NCI-H510A (cell line): ENCODE data around the gene GRAMD2B.
"Not testable (repeated sequence)": the region's sequence is repeated elsewhere in the genome, so short reads cannot be mapped to it uniquely, and the experiment has no call there.

Source experiments
- DNase-seq: peaks from one replicate; lab custom pipeline; 2025; lab: John Stamatoyannopoulos, UW

Gene GRAMD2B

DNA sequence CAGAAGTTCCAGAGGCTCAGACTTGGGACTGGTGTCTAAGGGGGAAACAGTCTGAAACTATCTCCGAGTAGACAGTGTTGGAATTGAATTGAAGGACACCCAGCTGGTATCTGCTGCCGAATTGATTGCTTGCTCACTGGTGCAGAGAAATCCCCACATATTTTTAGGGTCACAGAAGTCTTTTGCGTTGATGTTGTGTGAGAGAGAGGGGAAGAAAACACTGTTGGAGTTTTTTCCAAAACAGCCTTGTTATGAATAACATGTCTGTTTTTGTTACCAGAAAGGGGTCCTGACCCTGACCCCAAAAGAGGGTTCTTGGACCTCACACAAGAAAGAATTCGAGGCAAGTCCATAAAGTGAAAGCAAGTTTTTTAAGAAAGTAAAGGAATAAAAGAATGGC is 90.5 kb downstream of the GRAMD2B start:
- no peak for DNase-seq

- DNase-seq = no peak
Observed at GRCh38 chr5:126514131-126514557, 90.9 kb downstream of the GRAMD2B start.

GRCh38 chr5:126514558-126515141 is 91.4 kb downstream of the GRAMD2B start:
- DNase-seq = no peak

GRCh38 chr5:126515337-126515736 is 92.1 kb downstream of the GRAMD2B start:
- DNase-seq = no peak

GRCh38 chr5:126516133-126516532 is 92.9 kb downstream of the GRAMD2B start:
- no peak for DNase-seq

- no peak for DNase-seq
Observed at GRCh38 chr5:126516852-126517251, 93.6 kb downstream of the GRAMD2B start.

GRCh38 chr5:126519223-126519622 is 96.0 kb downstream of the GRAMD2B start:
- not testable (repeated sequence) for DNase-seq

DNA sequence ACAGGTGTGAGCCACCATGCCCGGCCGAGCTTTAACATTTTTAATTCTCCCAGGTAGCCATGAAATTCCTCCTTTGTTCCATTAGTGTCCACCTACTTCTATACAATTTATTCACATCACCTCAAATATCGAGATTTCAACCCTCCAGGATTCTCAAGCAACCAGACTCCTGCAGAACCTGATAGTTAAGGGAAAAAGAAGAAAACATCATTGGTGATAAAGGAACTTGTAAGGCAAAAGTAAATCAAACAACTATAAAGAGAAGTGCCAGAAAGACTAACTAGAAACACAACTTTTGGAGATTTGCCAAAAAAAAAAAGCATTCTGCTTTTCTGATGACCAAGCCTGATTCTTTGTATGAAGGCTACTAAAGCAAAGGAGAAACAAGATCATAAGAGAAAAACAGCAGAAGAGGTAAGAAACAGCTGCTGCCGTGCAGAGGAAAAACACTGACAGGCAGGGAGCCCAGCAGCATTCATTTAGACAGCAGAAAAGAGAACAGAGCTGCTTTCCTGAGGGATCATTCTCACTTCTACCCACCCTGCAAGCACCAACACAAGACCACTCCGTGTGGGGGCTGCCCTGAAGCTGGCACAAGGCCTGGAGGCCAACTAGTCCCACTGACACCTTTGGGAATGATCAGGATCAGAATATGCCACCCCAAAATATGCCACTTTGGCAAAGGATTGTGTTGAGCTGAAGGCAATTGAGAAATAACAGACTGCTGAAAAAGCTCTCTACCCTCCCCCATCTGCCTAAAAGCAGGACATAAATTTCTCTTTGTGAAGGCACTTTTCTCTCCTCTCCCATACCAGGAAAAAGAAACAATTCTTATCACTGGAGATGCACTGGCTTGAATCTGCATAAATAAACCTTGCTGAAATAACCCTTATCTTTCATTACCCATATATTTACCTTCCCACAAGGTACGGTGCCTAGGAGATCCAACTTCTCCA is 96.7 kb downstream of the GRAMD2B start:
- no peak for DNase-seq

DNA sequence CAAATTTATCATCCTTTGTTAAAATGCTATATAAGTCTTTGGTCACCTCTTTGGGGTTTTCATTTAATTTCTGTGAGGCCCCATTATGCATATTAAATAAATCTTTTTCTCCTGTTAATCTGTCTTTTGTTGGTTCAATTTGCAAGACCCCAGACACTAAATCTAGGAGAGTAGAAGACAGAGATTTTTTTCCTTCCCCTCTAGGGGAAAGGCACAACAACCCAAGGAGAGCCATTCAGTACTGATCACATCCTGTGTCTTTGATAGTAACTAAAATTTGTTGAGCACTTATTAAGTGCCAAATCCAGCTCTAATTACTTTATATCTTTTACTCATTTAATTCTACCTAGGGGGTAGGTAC is 97.4 kb downstream of the GRAMD2B start:
- DNase-seq = no peak

DNA sequence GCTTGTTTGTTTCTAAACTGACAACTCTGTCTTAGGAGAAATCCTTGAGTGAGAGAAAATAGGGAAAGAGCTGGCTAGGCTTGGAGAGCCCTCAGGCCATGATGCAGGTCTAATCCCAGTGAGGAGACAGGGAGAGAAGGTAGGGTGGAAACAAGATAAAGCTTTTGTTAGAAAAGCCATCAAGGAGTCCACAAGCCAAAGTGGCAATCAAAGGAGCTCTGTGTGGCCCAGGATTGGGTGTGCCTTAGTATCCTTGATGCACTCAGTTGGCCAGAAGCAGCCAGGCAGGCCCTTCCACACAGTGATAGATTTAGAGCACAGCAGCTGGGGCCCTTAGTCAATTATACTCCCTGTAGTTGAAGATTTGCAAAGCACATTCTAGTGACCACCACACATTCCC is 97.9 kb downstream of the GRAMD2B start:
- DNase-seq = no peak

DNA sequence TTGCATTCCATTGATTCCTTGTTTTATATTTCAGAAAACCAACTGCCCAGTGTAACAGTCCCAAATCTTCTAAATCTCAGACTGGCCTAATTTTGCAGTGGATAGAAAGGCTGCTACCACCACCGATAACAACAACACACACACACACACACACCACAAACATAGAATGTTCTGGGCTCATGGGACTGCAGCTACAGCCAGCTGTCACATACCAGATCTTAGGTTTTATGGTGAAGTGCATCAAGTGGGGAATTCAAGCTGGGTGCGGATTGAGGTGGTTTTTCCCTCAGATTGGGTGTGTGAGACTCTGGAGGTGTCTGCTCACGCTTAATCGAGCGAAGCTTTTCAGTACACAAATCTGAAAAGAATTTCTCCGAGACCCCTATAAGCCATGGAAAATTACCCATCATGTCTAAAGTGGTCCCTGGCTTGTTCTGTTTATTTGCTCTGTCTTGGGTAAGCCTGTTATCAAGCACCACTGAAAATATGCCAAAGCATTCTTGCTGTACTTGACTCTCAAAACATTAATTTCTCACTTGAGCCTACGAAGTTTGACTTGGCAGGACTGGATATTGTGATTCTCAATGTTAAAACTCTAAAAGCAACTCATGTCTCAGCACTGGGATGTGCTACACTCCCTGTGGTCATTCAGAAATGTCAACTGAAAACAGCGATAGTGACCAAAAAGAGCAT is 100.8 kb downstream of the GRAMD2B start:
- DNase-seq = no peak

DNA sequence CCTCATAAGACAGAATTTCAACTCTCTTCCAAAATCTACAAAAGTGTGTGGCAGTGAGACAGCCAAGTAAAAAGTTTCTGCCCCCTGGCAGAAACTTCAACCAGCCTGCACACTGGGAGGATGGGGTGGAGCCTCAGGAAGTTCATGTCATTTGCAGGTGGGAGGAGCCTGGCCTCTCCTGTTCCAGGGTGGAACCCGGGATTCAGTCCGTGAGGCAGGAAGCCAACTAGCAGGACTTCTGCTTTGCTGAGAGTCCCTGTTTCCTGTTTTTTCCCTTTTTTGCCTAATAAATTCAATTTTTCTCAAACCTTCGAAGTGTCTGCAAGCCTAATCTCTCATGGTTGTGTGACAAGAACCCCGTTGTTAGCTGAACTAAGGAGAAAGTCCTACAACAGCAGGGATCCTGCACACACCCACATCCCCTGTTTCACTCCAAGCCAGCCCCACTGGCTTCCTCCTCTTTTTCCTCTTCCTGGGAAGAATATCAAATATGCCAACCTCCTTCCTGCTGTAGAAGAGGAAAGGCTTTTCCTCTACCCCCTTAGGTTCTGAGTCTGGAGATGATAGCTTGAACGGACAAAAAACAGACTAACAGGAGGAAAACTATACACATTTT is 102.5 kb downstream of the GRAMD2B start:
- DNase-seq = no peak

GRCh38 chr5:126526493-126526892 is 103.3 kb downstream of the GRAMD2B start:
- no peak for DNase-seq

- DNase-seq = no peak
Observed at GRCh38 chr5:126527158-126527557, 103.9 kb downstream of the GRAMD2B start.

DNA sequence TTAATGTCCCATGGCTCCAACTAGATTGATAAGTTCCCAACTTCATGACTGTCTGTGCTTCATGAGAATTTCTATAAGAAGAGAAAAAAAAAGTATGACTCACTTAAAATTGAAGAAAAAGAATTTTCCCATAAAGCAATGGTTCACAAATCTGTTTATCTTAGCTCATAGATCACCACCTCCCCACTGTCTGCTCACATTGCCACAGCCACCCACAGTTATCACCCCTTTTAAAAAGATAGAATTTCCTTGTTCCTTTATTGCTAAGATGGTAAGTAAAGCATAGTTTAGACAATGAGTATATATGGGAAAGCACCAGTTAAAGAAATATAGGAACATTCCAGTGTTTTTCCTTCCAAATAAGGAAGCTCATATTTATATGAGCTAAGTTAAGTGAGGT is 104.7 kb downstream of the GRAMD2B start:
- DNase-seq = no peak

DNA sequence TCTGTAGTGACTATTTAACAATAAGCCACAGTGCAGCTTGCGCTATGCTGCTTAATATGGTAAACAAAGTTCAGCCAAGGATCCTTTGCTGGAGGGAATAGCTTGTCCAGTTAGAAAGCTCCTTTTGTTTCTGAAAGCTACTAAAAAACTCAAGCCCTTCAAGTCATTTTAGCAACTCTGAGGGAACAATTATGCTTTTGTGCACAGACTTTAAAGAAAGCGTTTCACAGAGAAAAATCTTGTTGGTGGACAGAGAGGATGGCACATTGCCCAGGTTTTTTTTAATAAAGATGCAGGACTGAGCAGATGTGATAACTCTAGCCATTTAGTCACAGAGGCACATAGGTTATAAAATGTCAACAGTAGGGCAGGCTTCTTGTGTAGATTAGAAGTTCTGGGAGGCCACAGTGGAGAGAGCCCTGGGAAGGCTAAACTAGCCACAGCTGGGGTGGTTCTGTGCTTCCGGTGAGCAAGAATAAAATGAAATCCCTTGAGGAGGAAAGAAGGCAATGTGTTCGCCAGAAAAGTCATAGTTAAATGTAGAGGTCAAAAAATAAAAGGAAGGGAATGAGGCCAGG is 108.4 kb downstream of the GRAMD2B start:
- DNase-seq = no peak

GRCh38 chr5:126534553-126534952 is 111.3 kb downstream of the GRAMD2B start:
- DNase-seq = no peak

DNA sequence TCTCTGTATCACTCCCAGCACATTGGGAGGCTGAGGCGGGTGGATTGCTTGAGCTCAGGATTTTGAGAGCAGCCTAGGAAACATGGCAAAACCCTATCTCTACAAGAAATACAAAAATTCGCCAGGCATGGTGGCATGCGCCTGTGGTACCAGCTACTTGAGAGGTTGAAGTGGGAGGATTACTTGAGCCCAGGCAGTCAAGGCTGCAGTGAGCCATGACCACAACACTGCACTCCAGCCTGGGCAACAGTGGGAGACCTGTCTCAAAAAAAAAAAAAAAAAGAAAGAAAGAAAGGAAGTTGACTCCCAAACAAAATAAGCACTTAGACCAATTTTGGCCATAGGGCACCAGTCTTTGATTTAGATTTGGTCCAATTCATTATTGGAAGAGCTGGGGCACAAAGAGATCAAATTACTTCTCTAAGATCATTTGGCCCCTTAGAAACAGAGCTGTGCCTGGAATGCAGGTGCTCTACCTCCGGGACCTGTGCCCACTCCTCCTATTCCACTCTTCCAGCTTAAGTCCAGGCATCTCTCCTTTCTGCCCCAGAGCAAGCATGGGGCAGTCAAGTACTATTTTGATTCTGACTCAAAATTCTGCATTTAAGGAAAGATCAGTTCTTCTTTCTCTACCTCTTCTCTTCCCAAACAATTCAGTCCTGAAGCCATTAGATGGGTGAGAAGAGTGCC is 112.8 kb downstream of the GRAMD2B start:
- no peak for DNase-seq

DNA sequence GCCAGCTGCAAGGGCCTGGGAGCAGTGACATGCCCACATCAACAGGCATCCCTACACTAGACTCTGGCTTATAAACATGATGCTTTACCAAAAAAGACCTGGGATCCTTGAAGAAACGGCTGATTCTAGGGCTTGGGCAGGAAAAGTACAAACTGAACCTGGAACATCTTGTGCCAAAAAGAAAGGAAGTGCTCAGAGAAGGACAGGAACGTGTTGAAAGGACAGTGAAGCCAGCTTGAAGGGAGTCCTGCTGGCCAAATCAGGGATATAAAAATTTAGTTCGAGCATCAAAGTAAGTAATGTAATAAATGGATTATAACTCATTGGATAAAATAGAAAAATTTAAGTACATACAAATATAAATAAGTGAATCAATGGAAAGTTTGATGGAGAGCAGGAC is 113.7 kb downstream of the GRAMD2B start:
- no peak for DNase-seq

- no peak for DNase-seq
Observed at GRCh38 chr5:126538579-126538978, 115.4 kb downstream of the GRAMD2B start.

DNA sequence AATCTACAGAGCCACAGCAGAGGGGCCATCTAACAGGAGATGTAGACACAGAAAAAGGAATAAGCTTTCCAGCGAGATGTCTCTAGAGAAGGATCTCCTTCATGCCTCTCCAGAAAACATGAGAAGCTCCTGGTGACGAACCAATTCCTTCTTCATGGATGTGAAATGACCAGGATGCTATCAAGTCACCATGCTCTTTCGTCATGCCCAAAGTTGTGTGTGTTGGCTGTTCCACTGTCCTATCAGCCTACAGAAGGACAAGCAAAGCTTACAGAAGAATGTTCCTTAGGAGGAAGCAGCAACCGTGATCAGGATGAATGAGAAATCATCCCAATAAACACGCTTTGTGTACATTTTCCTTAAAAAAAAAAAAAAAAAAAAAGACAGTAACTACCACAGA is 117.4 kb downstream of the GRAMD2B start:
- DNase-seq = no peak

GRCh38 chr5:126542441-126542840 is 119.2 kb downstream of the GRAMD2B start:
- no peak for DNase-seq
